Renal pelvis (tissue), 4 donors: ENCODE measurements around the gene PRSS21. TPM values are rescaled to one million over a fixed set of nuclear protein-coding genes. Genes with fewer than 3 reads are reported as not detected.
A peak's percentile ranks its signal among the peaks of the same experiment; 100 is the strongest.

Source experiments
- DNase-seq: peaks from one replicate; pipeline ENCODE4 v3.0.0-alpha.2; 2013
- polyA plus RNA-seq, 3 donors: library from polyadenylated mRNA; unstranded; fragments of 120-200 nt; gene quantifications; one replicate each; pipeline ENCODE4 v1.2.1, GENCODE V29; 2013; ENCODE audit not compliant: insufficient read length in 3 of 3

Gene PRSS21
- polyA plus RNA-seq, 3 donors, result 0.38 TPM; not detected in 2

DNA sequence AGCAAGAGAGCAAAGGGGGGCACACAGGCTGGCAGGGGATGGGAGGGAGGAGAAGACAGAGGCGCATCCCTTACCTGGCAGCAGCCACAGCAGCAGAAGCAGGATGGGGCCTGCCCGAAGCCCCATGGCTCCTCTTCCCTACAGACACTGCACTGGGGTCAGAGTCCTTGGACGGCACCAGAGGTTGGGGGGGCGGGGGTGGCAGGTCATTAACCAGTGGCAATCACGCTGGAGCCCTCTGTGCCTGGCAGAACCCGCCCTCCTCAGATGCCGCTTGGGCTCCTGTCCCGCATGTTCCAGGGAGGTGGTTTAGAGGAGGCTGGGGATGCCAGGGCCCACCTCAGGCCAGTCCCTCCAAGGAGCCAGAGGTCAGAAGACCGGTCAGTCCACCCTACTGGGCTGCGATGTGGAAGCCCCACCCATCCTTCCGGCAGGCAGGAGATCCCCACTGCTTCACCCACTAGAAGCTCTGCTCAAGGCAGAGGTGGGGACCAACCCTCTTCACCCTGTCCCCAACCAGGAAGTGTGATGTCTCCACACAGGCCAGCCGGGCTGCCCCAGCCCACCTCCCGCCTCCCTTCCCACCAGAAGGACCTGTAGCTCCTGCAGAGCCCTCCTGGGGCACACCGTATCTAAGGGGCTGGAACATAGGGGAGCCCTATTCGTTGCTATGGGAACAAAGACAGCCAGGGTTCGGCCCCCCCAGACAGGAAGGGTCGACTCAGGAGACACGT, 24.7 kb downstream of the PRSS21 start:
- no peak for DNase-seq

GRCh38 chr16:2842340-2843000, 25.4 kb downstream of the PRSS21 start:
- DNase-seq, result peak; percentile 67

DNA sequence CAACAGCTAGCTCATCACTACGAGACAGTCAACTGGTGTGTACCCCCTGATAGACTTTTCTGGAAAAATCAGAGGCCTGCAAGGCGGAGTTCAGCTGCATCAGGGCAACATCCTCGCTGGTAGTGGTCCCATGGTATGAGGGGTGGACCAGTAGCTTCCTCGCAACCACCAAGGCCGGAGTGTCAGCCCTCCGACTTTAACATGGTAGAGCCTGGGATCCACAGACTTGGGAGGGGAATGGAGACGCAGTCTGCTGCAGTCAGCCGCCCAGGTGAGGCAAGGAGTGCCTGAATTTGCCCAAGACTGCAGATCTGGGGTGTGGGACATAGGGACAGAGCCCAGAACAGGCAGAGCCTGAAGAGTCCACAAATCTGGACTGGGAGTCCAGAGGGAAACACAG, 26.5 kb downstream of the PRSS21 start:
- no peak for DNase-seq

DNA sequence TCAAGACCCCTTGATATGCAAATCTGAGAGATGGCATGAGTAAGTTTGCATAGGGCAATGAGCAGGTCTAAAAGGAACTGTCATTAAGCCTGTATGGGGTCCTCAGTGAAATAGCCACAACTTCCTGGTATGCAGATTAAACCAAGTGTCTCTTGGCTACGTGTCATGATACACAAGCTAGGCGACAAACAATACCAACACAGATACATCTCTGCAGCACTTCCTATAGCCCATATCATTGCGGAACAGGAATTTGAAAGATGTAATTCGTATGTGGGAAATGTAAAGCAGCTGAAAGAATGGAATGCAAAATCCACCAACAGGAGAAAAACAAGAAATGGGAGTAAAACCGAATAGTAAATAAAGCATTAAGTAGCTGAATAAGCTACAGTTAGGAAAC, 28.1 kb downstream of the PRSS21 start:
- DNase-seq, result no peak

DNA sequence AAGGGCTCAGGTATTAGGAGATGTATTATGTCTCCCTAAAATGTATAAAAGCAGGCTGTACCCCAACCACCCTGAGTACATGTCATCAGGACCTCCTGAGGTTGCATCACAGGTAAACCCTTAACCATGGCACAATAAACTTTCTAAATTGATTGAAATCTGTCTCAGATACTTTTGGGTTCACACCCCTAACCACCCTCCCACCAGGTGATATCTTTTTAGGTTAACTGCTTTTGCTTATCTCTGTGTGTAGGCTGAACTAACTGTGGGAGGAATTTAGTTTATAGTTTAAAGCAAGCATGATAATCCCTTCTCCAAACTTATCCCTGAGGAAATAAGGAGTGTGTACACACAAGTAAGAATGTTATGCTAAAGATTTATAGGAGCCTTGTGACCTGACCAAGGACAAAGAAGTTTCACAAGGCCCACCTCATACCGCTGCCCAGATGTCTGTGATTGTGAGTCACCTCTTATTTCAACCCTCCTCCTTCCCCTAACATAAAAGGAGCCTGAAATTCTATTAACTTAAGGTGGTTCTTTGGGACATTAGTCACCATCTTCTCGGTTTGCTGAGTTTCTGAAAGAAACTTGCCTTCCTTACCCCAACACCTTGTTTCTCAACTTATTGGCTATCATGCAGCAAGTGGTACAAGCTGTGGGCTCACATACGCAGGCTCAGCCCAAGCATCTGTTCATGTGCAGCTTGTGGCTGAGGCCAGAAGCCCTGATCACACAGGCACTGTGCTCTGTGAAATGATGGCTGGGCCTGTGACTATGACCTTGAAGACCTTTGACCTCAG, 29.7 kb downstream of the PRSS21 start:
- no peak for DNase-seq

GRCh38 chr16:2848933-2849725, 32.1 kb downstream of the PRSS21 start:
- no peak for DNase-seq

DNA sequence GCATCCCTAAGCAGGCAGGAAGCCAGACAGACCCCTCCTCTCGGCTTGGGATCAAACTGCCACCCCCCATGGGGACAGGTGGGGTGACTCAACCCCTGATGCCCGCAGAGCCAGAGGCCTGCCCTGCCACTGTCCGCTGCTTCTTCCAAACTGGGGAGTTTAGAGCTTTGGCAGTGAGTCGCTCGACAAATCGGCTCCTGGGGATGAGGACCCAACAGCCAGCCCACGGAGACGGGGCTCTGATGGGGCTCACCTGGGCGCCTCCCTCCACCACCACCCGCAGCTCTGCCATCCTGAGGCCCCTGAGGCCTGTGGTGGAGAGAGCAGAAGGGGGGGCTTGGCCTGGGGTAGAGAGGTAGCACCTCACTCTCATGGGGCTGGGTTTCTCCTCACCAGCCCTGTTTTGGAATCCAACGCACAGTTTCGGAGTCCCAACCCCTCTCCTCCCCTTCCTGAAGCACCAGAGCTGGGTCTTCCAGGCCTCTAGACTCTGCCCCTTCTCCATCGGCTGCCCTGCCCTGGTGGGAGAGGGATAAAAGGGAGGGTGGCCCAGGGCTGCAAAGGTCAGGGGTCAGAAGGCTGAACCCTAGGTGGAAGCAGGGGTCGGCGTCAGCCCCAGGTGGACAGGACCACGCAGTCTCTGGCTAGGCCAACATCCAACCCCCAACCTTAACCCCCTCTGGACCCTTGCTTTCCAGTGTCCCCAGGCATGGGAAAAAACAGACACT, 35.1 kb downstream of the PRSS21 start:
- no peak for DNase-seq

DNA sequence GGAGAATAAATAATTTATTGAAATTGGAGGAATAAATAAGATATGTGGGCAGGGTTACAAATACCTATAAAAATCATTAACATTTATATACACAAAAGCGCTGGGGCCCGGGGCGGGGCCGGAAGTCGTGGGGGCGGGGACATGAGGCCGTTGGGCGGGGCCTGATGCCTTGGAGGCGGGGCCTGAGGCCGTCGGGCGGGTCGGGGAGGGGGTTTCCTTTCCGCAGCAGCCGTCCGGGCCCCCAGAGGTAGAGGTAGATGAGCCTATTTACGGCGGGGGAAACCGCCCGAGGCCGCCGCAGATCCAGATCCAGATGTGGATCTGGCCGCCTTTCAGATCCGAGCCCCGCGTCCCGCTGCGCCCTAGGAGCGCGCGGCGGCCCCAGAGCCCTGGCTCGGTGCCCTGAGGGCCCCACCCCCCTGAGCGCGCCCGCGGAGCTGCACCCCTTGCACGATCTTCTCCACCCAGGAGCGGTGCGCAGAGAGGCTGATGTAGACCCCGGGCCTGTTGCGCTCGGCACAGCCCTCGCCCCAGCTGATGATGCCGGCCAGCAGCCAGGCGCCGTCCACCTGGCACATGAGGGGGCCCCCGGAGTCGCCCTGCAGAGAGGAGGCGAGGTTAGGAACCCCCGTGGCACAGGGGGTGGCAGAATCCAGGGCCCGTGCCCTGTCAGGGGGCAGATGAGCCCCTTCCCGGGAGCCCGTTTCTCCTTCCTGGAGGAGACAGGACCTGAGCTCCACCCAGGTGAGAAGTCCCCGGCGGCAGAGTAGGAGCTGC, 35.9 kb downstream of the PRSS21 start:
- no peak for DNase-seq

DNA sequence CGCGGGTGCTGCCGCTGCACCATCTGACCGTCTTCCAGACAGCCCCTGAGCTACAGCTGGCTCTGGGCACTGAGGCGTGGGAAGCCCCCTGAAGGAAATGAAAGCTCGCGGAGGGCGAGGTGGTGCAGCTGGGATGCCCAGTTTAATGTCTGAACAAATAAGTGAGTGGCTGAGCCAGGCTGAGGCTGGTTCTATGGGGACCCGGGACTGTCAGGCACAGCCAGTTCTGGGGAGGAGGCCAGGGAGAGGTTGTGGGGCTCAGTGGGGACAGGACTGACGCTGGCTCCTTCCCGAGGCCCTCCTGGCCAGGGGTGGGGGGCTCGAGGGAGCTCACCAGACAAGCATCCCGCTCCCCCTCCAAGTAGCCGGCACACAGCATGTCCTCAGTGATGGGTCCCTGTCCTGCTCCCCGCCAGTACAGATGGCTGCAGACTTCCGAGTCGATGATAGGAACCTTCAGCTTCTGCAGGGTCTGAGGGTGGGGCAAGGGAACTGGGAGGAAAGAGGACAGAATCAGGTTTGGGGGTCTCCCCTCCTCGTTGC, 36.6 kb downstream of the PRSS21 start:
- no peak for DNase-seq

DNA sequence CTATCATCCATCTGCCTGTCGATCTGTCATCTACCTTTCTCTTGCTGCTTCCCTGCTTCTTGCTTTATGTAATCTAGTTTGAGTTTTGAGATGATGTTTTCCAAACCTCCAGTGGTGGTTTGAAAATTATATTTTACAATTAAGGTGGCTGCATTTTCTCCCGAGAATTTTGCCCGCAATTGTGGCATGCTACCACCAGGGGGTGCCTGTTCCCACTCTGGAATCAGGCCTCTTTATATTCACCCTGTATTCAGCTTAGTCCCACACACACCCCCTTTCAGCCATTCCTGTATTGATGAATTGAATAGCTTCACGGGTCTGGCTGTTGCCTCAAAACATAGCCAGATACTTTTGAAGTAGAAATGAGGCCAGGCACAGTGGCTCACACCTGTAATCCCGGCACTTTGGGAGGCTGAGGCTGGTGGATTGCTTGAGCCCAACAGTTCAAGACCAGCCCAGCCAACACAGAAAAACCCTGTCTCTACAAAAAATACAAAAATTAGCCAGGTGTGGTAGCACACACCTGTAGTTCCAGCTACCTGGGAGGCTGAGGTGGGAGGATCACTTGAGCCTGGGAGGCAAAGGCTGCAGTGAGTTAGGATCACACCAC, 37.8 kb downstream of the PRSS21 start:
- no peak for DNase-seq

DNA sequence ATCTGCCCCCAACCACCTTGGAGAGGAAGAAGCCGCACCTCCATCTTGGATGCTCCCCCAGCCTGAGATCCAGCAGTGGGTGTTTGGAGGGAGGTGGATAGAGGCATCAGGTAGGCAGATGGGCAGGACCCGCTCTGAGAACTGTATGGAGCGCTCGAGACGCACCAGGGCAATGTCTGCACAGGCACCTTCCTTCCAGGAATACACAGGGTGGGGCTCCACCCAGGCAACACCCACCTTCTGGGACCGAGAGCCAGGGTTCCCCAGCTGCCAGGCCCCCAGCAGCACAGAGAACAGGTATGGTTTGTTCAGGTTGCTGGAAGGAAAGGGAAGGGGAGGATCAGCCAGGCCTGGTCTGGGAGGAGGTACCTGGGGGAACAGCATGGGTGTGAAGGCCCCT, 38.5 kb downstream of the PRSS21 start:
- no peak for DNase-seq

GRCh38 chr16:2856061-2856670, 39.1 kb downstream of the PRSS21 start:
- no peak for DNase-seq

DNA sequence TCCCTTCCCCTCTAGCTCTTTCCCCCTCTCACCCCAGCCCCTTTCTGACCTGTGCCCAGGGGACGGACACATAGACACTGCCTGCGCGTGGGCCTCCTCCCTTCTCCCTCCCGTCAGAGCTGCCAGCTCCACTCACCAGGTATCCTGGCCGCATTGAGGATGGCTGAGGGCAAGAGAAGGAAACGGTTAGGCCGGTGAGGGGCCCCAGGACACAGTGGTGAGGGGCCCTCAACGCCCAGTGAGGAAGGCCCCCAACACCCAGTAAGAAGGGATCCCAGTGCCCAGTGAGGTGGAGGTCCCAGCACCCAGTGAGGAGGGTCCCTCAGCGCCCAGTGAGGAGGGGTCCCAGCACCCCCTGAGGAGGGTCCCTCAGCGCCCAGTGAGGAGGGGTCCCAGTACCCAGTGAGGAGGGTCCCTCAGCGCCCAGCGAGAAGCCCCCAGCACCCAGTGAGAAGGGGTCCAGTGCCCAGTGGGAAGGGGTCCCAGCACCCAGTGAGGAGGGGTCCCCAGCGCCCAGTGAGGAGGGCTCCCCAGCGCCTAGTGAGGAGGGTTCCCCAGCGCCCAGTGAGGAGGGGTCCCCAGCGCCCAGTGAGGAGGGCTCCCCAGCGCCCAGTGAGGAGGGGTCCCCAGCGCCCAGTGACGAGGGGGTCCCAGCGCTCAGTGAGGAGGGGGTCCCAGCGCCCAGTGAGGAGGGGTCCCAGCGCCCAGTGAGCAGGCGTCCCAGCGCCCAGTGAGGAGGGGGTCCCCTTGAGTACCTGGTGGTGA, 39.8 kb downstream of the PRSS21 start:
- no peak for DNase-seq

DNA sequence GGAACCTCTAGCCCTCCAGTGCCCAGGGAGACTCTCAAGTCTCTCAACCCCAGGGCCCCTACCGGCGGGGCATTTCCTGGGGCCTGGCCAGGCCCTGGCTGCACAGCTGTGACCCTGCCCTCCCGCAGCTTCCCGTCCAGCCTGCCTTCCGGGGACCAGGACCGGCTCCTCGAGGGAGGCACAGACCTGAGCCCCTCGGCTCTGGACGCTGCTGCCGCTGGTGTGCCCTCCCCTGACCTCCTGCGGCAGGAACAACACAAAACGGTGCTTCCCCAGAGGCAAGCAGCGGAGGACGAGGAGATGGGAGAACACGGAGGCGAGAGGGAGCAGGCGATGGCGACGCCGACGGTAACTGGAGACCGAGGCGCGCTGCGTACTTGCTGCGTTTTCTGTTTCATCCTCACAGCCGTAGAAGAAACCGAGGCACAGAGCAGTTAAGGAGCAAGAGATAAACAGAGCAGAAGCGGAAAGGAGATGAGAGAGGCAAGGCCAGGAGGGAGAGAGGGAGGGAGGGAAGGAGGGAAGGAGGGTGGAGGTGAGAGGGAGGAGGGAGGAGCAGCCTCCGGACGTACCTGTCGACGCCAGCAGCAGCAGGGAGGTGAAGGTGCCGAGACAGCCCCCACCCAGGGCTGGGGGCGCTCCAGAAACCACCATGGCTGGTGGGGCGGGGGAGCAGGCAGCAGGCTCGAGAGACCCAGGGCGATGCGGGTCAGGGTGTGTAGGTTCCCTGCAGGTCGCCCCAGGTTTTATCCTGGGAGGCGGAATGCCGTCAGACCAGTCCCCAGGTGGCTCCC, 40.6 kb downstream of the PRSS21 start, which contains the start of gene PRSS22:
TSS of gene PRSS22 (minus strand) at position 720 of the 794 bp plus-strand sequence. CDS start at position 654, 66 bp downstream.
- DNase-seq, result peak; percentile 53

- peak; percentile 63 for DNase-seq
Observed at GRCh38 chr16:2858245-2859025, 41.4 kb downstream of the PRSS21 start.

DNA sequence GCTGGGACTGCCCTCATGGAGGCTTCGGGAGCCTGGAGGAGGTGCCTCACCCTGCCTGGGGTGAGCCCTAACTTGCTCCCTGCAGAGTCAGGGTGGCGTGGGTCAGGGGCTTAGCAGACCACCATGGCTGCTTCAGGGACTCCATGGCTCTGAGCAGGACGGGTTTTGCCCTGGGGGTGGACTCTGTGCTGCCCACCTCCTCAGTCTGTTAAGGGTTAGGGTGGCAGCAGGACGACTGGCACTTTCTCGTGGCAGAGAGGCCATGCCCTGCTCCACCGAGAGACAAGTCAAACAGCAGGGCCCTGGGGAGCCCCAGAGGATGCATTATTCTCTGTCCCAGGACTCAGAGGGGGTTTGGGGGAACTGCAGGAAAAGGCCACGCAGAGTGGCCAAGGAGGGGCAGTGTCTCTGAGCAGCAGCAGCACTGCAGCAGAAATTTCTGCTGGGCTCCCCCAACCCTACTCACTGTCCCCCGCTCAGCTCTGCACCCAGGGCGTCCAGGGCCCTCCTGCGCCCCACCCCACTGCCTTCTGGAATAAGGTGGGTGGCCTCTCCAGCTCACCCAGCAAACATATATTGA, 42.7 kb downstream of the PRSS21 start:
- no peak for DNase-seq
